ENCODE data around the gene XPO5.
"Not testable (repeated sequence)": the region's sequence is repeated elsewhere in the genome, so short reads cannot be mapped to it uniquely, and the experiment has no call there.

The XPO5 gene

DNA sequence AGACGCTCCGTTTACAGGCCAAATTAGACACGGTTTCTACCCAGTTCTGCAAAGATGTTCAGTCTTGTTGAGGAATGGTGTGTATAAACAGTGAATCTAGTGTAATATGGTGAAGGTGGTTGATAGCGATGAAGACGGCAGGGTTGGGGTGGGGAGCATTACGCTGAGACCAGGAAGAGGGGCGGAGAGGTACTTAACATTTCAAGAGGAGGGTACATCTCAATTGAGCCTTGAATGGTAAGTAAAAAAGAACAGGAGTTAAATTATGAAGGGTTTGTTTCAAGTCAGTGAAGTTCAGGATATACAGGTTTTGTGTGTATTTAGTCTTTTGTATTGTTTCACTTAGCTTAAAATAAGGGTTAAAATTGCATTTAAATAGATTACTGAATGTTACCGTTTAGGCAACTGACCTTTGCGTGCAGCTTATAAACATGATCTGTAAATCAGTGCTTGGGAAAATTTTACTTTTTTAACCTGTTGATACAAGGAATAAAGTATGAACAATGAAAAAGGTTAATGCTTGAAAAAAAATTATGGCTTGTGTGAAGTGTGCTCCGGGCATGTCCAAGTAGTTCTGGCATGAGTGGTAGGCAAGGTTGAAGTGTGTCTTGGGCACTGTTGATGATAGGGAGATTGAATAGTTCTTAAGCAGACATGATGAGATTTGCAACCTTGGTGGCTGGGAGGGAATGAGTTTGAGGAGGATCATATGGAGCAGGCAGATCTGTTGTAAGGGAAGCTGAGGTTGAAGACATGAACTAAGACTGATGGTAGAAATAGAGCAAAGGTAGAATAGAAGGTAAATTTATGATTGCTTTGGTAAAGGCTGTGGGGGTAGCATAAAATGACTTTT lies 58.1 kb downstream of the XPO5 start:
- DNase-seq (ENCODE audit: low spot score) = no peak

DNA sequence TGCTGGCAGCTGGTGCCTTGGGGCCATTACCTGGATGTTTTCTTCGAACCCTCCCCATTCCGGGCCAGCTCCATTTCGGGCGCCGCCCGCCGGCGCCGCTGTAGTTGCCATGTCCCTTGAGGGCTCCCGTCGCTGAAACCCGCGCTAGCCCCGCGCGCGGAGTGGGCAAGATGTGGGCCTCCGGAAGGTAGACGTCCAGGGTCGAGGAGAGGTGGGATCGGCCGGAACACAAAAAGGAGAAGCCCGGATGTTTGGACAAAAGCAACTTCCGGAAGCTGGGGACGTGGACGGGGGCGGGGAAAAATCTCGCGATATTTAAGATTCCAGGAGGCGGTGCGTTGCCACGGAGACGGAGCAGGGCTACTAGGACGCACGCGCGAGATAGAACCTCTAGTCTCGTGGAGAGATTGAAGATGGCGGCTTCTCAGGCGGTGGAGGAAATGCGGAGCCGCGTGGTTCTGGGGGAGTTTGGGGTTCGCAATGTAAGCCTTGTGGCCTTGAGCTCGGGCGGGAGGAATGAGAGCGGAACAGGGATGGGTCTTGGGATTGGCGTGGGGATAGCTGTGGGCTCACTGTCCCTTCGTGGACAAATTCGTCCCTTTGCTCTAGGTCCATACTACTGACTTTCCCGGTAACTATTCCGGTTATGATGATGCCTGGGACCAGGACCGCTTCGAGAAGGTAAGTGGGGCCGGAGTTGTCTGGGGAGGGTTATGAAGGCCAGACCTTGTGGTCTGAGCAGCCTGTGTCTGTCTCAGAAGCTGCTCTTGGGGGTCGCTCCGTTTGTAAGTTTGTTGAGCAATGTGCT lies 58.9 kb downstream of the XPO5 start, which contains the start of the genes POLR1C and YIPF3:
Gene POLR1C (plus strand): TSS at position 393 of the 808 bp plus-strand sequence. CDS start 21 bp downstream, at position 414.
Gene YIPF3 (minus strand): TSS at position 230 of the 808 bp plus-strand sequence. CDS start 119 bp downstream, at position 111.
- DNase-seq (ENCODE audit: low spot score) = peak; percentile 99

DNA sequence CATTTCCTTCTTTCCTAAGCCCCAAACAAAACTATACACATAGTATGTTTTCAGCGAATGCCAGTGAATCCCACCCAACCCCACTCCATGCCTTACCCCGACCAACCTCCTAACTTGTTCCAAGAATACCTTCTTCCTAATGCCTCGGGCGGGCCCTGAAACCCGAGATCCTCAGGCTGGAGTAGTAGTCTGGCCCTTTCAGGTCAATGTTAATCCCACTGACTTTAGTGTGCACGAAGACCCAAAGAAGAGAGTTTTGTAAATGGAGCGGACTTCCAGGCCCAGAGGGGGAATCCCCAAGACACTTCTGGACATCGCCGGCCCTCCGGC lies 59.5 kb downstream of the XPO5 start:
- no peak for DNase-seq (ENCODE audit: low spot score)

DNA sequence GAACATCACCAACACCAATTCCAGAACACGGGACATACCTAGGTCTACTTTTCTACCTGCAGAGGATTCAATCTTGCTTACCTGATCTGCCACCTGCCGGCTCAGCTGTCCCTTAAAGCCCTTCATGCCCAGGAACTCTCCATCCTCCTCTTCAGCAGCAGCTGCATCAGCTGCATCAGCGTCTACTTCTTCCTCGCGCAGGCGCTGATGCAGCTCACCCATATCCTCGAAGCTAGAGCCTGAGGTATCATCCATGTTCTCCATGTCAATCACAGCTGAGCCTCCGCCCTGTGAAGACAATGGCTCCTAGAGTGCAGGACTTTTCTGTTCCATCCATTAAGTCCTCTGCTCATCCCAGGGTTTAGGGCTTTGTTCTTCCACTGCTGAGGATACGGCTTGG lies 60.0 kb downstream of the XPO5 start:
- DNase-seq (ENCODE audit: low spot score) = no peak

DNA sequence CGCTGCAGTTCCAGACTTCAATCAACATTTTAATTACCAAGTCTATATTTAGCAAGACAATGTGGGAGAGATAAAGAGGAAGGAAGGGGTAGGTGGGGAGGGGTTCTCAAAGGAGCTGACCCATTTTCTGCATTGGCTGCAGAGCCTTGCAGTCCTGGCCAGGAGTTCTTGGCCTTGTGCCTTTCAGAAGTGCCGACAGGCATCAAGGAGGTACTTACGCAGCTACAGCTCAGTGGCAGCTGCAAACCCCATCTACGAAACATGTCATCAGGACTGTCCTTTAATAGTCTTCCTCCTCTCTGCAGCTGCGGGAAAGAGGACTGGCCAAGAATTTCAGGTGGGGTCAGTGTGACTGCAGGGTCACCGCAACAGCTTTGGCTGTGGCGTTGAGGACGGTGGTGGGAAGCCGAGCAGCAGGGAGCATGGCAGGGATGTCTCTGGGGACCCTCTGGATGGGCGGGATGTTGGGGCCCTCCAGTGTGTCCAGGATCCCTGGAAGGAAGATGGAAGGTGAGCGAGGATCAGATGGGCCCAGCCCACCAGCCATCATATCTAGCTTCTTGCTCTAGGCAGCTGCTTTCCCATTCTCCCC lies 63.9 kb downstream of the XPO5 start:
- DNase-seq (ENCODE audit: low spot score) = no peak

DNA sequence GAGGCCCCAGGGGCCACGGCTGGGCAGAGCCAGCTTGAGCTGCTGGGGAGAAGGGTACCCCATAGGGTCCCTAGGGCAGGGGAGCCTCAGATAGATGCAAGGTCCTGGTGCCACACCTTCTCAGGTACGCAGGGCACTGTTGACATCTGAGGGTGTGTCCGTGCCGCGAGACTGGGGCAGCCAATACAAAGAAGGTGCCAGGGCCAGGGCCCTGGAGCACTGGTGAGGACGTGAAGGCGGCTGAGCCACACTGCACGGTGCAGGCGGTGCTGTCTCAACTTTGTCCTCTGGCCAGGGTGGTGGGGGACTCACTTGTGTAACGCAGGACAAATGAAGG lies 65.0 kb downstream of the XPO5 start:
- DNase-seq (ENCODE audit: low spot score) = no peak

DNA sequence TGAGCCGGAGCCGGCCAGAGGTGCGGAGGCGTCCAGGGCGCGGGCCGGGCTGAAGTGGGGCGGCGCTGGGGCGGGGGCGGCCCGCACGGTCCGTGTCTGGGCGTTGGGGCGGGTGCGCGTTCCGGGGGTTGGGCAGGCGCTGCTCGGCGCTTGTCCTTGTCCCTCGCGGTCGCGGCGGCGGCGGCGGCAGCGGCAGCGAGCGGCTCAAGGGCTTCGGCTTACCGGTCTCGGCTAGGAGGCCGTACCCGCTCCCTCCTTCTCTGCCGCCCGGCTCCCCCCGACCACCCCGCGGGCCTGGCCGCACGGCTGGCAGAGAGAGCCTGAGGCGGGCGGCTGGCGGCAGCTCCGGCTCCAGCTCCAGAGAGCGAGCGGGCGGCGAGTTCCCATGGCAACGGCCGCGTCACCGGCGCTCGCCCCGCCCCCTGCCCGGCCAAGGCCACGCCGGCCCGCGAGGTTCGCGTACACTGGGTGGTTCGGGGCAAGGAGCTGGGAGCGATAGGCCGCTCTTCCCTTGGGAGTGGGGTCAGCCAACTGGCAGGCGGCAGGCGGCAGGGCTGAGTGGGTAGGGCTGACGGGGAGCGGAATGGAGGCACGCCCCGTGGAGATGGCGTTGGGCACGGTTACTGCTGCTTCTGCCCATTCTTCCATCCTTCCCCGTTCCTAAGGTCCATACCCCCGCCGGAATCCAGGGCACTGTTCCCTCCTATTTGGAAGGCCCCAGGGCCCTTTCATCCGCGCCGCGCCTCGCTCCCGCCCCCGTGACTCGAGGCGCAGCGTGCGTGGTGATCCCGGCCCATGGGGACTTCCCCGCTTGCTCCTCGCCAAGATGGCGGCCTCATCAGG lies 65.6 kb downstream of the XPO5 start, which contains the start of gene LRRC73:
Gene LRRC73 (minus strand): TSS at position 363 of the 843 bp plus-strand sequence. CDS start 561 bp downstream, outside the sequence.
- peak; percentile 83 for DNase-seq (ENCODE audit: low spot score)

DNA sequence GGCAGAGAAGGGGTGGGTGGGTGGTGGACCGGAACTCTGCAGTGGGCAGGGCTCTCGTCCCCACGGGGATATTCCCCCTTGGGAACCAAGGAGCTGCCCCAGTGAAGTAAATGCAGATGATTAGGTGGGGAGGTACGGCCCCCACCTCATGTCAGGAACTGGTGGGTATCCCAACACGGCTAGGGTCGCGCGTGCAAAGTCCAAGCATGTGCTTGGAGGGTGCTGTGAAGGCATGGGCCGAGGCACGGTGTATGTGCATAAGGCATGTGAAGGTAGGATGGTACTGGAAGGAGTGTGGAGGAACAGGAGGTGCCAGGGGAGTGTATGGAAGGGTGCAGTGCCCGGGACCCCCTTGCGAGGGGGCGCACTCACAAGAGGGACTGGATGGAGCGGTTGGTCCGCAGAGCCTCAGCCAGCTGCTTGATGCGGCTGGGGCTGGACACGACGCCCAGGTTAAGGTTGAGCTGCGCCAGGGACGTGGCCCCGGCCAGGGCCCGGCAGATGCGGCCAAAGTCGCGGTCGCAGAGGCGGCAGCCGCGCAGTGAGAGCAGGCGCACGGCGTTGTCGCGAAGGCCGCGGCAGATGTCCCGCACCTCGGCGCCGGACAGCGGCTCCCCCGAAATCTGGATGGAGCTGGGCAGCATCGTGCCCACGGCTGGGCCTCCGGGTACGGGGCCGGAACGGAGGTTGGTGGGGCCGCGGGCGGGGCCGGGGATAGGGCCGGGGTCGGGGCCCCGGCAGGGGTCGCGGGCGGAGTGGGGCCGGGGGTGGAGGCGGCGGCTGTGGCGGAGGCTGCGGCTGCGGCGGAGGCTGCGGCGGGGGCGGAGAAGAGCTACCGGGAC lies 66.5 kb downstream of the XPO5 start:
- DNase-seq (ENCODE audit: low spot score) = no peak

DNA sequence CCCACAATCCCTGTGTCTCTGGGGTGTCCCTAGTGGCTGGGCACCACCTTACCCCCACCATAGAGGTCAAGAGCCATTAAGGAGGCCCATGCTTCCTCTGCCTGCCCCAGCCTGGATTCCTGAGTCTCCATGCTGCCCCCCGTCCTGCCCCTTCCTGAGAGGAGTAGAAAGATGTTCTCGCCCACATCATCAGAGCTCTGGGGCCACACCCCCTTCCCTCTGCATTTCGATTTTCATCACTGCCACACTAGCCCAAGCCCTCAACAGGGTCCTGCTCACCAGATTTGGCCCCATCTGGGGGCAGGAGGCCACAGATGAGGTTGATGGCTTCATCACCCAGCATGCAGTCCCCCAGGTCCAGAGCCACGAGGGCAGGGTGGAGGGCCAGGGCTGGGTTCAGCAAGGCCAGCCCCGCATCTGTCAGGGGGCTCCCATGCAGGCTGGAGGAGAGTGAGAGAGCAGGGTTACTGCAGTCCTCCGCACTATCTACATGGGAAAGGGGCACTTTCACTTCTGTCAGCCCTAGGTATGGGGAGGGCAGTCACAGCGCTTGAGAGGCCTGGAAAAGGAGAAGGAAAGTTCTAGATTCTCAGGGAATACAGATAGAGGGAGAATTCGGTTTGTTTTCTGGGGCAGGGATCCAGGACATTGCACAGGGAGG lies 67.2 kb downstream of the XPO5 start:
- DNase-seq (ENCODE audit: low spot score) = no peak

DNA sequence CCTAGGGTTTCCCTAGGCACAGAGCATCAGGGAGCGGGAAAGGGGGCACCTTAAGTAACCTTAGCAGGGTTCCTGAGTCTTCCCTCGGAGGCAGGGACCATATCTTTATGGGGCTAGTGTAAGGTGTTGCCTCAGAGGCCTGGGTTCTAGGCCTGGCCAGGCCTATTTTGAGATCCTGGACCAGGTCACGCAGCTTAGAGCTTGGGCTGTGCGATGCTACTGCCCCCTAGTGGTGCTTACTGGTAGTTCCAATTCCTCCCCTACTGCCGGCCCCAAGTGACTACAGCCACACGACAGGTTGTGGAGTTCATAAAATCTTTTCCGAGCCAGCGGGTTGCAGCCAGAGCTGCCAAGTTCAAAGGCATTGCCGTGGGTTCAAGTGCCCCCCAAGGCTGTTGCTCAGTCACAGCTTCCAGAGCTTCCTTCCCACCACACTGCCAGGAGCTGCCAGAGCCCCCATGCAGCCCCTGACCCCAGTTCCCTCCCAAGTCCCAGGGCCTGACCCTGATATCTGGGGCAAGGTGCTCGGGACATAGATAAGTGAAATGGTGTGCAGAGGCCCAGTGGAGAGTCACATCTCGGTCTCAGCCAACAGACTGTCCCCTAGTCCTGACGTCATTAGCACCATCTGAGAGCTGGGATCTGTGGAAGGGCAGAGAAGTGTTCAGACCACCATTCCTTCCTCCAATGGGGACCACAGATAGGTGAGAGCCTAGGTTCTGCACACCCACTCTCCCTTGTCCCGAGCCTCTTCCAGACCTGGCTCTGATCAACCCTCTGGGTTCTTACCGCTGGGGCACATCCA lies 69.0 kb downstream of the XPO5 start:
- peak; percentile 87 for DNase-seq (ENCODE audit: low spot score)

DNA sequence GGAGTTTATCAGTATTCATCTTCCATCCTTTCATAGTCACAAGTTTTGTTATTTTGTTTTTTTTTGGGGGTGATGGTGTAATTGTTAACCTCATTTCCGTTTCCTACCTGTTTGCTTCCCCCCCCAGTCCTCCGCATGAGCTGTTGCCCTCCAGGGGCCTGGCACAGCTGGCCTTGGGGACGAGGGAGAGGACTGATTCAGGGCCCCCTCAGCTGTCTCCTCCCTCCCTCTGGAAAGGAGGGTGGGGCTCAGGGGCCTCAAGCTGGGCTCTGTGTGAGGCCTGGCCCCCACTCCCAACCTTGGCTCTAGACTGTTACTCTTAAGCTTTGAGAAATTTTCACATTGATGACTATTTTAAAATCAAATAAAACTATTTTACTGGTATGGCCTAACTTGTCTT lies 69.7 kb downstream of the XPO5 start:
- DNase-seq (ENCODE audit: low spot score) = no peak

DNA sequence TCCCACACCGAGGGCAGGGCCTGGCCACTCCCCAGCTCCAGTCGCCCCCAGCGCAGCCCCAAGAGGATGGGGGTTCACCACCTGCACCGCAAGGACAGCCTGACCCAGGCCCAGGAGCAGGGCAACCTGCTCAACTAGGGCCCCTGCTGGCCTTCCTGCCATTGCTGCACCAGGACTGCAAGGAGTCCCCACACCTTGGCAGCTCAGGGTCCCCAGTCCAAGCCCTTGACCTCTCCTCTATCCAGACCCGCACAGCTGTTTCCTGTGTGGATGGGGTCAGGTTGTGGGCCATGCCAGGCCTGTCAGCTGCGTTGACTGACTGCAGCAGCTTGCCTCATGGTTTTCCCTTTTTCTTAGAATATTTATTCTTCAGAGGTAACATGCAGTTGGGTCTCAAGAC lies 70.1 kb downstream of the XPO5 start:
- DNase-seq (ENCODE audit: low spot score) = no peak

DNA sequence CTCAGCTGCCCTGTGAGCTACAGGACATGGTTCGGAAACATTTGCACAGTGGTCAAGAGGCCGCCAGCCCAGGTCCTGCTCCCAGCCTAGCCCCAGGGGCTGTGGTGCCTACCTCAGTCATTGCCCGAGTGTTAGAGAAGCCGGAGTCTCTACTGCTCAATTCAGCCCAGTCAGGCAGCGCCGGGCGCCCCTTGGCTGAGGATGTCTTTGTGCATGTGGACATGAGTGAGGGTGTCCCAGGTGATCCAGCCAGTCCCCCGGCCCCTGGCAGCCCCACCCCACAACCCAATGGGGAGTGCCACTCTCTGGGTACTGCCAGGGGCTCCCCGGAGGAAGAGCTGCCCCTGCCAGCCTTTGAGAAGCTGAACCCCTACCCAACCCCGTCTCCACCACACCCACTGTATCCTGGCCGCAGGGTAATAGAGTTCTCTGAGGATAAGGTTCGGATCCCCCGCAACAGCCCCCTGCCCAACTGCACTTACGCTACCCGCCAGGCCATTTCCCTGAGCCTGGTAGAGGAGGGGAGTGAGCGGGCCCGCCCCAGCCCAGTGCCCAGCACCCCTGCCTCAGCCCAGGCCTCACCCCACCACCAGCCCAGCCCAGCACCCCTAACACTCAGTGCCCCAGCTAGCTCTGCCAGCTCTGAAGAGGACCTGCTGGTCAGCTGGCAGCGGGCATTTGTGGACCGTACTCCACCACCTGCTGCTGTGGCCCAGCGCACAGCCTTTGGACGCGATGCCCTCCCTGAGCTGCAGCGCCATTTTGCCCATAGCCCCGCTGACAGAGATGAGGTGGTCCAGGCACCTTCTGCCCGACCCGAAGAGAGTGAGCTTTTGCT lies 70.9 kb downstream of the XPO5 start:
- DNase-seq (ENCODE audit: low spot score) = no peak

DNA sequence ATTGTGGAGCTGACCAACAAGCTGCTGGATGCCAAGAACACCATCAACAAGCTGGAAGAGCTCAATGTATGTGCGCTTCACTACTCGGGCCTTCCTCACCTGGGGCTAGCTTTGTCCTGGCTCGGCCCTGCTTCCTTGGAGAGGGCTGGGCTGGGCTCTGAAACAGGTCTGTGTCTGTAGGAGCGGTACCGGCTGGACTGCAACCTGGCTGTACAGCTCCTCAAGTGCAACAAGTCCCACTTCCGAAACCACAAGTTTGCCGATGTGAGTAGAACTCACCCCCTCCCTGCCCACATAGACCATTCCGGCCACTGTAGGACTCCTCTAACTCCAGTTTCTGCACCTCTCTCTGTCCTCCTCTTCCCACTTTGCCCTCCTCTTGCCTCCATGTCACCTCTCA lies 72.4 kb downstream of the XPO5 start:
- no peak for DNase-seq (ENCODE audit: low spot score)

DNA sequence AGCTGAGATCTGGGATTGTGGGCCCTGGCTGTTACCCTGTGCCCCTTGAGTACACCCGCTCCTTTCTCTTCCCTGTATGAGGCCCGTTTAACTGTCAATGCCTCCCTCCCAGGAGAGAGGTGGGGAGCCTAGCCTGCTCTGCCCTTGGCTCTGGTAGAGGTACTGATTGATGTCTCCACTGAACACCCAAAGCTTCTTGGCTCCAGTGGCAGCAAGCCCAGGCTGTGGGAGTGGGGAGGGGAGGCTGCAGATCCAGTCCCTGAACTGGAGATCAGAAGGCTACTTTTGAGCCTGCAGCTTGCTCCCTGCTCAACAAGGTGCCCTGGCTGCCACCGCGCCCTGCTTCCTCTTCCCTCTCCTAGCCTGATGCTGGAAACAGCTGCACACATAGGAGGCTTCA lies 73.2 kb downstream of the XPO5 start:
- no peak for DNase-seq (ENCODE audit: low spot score)

DNA sequence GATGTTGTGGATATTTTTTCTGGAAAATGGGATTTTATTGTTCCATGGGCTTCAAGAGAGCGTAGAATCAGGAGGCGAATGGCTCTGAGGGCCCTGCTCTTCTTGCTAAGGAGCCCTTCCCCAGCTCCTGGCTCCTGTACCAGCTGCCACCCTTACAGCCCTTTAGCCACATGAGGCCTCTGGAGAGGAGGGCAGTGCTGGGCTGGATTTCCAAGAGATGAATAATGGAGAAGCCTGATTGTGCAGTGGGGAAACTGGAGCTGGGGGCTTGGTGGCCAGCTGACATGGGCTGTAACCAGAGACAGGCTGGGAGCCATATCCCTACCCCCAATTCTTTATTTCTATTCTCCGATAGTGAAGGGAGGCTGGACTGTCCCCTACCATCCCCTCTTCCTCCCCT lies 74.9 kb downstream of the XPO5 start:
- no peak for DNase-seq (ENCODE audit: low spot score)

DNA sequence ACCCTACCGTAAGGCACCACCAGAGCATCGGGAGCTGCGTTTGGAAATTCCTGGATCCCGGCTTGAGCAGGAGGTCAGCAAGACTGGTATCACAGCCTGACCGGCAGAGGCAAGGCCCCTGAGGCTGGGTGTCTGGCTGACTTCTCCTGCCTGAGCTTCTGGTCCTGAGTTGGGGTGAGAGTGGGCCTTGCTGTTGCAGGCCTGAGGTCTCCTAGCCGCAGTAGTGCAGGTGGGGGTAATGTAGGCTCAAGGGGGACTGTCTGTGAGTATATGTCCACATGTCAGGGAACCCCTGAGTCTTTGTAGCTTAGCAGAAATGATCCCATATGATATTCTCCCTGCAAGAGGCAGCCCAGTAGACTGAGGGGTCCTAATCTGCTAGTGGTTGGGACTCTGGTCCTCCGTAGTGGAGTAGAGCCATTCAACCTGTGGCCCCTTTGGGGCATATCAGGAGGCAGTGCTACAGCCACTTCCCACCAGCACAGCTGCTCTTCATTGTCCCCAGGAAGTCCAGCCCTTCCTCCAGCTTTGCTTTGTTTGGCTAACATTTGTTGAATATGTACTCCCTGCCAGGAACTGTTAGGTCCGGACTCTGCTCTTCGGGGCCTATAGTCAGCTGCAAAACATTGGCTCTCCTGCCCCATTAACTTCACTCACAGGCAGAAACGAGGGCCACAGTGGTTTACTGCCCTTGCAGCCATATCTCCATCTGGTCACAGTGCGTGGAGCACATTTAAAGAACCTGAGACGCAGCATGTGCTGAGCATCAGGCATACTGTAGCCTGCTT lies 76.6 kb downstream of the XPO5 start:
- no peak for DNase-seq (ENCODE audit: low spot score)

DNA sequence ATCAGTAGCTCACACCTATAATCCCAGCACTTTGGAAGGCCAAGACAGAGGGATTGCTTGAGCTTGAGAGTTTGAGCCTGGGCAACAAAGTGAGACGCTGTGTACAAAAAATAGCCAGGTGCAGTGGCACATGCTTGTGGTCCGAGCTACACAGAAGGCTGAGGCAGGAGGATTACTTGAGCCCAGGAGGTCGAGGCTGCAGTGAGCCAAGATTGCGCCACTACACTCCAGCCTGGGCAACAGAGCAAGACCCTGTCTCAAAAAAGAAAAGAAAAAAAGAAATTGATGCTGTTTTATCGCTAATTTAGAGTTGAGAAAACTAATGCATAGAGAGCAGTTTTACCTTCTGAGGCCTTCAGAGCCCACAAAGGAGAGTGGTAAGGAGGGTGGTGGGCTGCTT lies 77.5 kb downstream of the XPO5 start:
- DNase-seq (ENCODE audit: low spot score) = not testable (repeated sequence)

All from hematopoietic multipotent progenitor cell treated with erythropoietin and hydrocortisone succinate and interleukin-3 and kit ligand, for 15 days (in vitro differentiated cells).